Keratinocyte (primary cell): Measurements from ENCODE around the gene PVRIG.
"Not testable (repeated sequence)": the region's sequence is repeated elsewhere in the genome, so short reads cannot be mapped to it uniquely, and the experiment has no call there.

Experiments
- EZH2 ChIP-seq: IDR thresholded peaks from one replicate; pipeline ENCODE4 v1.6.1; 2012; ENCODE audit warnings: inconsistent platforms, mild to moderate bottlenecking, low read length, moderate library complexity
- TF ChIP-seq, protein P1 (sequence below), 3 experiments: IDR thresholded peaks in 1 of 3; conservative IDR thresholded peaks in 1 of 3; optimal IDR thresholded peaks in 1 of 3; 2 replicates in 2 of 3; 3 replicates in 1 of 3; pipeline versions ENCODE3 to v1.5.1; 2011; ENCODE audit warnings: low read length in 3 of 3, mild to moderate bottlenecking in 3 of 3, moderate library complexity in 2 of 3, control low read depth in 1 of 3, inconsistent platforms in 1 of 3; ENCODE audit not compliant: insufficient read depth in 2 of 3; ENCODE audit errors: extremely low read depth in 1 of 3

DNA sequence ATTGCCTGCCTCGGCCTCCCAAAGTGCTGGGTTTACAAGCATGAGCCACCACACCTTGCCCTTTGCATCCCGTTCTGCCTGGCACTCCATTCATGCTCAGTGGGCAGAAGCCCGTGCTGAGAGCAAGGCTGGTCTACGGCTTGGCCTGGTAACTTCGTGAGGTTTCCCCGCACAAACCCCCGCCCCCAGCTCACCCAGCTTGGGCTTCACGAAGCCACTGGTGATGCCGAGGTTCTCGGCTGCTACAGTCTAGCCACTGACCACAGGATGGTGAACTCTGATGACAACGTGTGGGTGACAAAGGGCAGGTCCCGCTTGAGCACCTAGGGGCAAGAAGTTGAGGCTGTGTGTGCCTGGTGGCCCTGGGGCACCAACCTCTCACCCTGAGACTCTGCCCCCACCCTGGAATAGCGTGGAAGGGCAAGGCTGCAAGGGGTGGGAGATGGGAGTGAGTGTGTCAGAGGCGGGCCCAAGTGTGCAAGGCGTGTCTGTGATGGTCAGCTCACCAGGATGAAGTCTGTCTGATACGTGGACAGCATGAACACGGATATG is 3.7 kb downstream of the PVRIG start:
- TF ChIP-seq, protein P1, sequence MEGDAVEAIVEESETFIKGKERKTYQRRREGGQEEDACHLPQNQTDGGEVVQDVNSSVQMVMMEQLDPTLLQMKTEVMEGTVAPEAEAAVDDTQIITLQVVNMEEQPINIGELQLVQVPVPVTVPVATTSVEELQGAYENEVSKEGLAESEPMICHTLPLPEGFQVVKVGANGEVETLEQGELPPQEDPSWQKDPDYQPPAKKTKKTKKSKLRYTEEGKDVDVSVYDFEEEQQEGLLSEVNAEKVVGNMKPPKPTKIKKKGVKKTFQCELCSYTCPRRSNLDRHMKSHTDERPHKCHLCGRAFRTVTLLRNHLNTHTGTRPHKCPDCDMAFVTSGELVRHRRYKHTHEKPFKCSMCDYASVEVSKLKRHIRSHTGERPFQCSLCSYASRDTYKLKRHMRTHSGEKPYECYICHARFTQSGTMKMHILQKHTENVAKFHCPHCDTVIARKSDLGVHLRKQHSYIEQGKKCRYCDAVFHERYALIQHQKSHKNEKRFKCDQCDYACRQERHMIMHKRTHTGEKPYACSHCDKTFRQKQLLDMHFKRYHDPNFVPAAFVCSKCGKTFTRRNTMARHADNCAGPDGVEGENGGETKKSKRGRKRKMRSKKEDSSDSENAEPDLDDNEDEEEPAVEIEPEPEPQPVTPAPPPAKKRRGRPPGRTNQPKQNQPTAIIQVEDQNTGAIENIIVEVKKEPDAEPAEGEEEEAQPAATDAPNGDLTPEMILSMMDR (optimal IDR thresholded peaks at IDR 0.05 in 1 of 3, IDR thresholded peaks at IDR 0.05 in 1 of 3, conservative IDR thresholded peaks at IDR 0.05 in 1 of 3; ENCODE audit: extremely low read depth in 1 of 3, insufficient read depth in 2 of 3, low read length in 3 of 3) = not testable (repeated sequence)
- TF ChIP-seq EZH2 = not testable (repeated sequence)
